Measurements from ENCODE around the gene AMPH. TPM values are rescaled to one million over a fixed set of nuclear protein-coding genes. Genes with fewer than 3 reads are reported as not detected.

AMPH gene
- total and polyA plus RNA-seq, 9 of the 15 experiments (the other 6 are each of a cell fraction or from before 2014, with no cell fraction given) = 0.03 to 0.35 TPM; not detected in 7

DNA sequence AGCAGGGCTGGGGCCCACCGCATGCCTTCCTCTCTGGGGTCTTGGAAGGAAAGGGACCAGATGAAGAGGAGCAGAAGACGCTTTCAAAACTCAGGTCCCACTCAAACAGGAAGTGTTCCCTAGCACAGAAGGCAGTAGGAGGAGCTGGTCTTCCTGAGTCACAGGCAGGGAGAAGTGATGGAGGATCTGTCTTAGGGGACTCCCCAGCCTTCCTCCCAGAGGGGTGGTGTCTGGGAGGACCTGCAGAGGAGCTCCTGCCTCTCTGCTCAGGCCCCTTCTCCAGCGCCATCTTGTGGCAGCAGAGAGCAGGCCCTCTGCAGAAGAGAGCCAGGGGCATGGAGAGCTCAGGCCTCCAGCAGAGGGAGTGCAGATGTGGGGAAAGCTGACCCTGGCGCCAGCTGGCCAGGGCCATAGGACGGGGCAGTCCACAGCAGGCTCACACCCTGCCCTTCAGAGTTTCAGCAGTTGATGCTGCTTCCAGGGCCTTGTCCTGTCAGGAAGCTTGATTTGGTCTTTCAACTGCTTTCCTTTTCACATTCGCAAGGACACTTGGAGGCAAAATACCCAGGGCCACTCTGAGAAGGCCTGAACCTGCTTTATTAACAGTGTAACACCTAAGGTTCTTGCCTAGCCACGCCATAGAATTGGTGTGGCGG is 295.6 kb downstream of the AMPH start (continued):
- TF ChIP-seq ZNF347 (CRISPR knock-in tag; IDR thresholded peaks at IDR 0.05; ENCODE audit: low read depth) (no peak), SOX6 (IDR thresholded peaks at IDR 0.05) (peak; percentile 77), OTX1 (CRISPR knock-in tag; IDR thresholded peaks at IDR 0.05) (0 out of 2 replicates have a peak, but pooled peaks have one; percentile 41), SIN3A (IDR thresholded peaks at IDR 0.05; ENCODE audit: borderline replicate concordance in 2 of 2, control insufficient read depth in 1 of 2, low read depth in 2 of 2, low read length in 2 of 2) (peak; percentile 42 to 61; a peak in 2 of 4 replicates), ZNF583 (CRISPR knock-in tag; IDR thresholded peaks at IDR 0.05) (peak; percentile 70; the same call in 1 of the 2 replicates), NBN (IDR thresholded peaks at IDR 0.05; ENCODE audit: low read depth) (peak; percentile 81), POLR2A (conservative IDR thresholded peaks at IDR 0.05) (peak; percentile 79), CTBP1 (IDR thresholded peaks at IDR 0.05; ENCODE audit: borderline replicate concordance) (peak; percentile 99), ZC3H11A (IDR thresholded peaks at IDR 0.05; ENCODE audit: low read depth, low read length) (0 out of 2 replicates have a peak, but pooled peaks have one; percentile 21), ZNF134 (CRISPR knock-in tag; conservative IDR thresholded peaks at IDR 0.05) (0 out of 2 replicates have a peak, but pooled peaks have one; percentile 46), THRAP3 (IDR thresholded peaks at IDR 0.05; ENCODE audit: borderline replicate concordance) (peak; percentile 57; the same call in 1 of the 2 replicates), ZZZ3 (IDR thresholded peaks at IDR 0.05) (0 out of 2 replicates have a peak, but pooled peaks have one; percentile 30), NCOR1 (IDR thresholded peaks at IDR 0.05) (peak; percentile 40), DACH1 (IDR thresholded peaks at IDR 0.05; ENCODE audit: partially characterized antibody) (peak; percentile 95), HIVEP1 (CRISPR knock-in tag; IDR thresholded peaks at IDR 0.05) (peak; percentile 68; the same call in 1 of the 2 replicates), ZNF174 (CRISPR knock-in tag; IDR thresholded peaks at IDR 0.05) (no peak), ATF3 (IDR thresholded peaks at IDR 0.05) (no peak), ATF3 (CRISPR knock-in tag; conservative IDR thresholded peaks at IDR 0.05) (peak; percentile 74; the same call in 1 of the 2 replicates), ZNF778 (CRISPR knock-in tag; IDR thresholded peaks at IDR 0.05) (no peak)
- TF ChIP-seq, protein P1, sequence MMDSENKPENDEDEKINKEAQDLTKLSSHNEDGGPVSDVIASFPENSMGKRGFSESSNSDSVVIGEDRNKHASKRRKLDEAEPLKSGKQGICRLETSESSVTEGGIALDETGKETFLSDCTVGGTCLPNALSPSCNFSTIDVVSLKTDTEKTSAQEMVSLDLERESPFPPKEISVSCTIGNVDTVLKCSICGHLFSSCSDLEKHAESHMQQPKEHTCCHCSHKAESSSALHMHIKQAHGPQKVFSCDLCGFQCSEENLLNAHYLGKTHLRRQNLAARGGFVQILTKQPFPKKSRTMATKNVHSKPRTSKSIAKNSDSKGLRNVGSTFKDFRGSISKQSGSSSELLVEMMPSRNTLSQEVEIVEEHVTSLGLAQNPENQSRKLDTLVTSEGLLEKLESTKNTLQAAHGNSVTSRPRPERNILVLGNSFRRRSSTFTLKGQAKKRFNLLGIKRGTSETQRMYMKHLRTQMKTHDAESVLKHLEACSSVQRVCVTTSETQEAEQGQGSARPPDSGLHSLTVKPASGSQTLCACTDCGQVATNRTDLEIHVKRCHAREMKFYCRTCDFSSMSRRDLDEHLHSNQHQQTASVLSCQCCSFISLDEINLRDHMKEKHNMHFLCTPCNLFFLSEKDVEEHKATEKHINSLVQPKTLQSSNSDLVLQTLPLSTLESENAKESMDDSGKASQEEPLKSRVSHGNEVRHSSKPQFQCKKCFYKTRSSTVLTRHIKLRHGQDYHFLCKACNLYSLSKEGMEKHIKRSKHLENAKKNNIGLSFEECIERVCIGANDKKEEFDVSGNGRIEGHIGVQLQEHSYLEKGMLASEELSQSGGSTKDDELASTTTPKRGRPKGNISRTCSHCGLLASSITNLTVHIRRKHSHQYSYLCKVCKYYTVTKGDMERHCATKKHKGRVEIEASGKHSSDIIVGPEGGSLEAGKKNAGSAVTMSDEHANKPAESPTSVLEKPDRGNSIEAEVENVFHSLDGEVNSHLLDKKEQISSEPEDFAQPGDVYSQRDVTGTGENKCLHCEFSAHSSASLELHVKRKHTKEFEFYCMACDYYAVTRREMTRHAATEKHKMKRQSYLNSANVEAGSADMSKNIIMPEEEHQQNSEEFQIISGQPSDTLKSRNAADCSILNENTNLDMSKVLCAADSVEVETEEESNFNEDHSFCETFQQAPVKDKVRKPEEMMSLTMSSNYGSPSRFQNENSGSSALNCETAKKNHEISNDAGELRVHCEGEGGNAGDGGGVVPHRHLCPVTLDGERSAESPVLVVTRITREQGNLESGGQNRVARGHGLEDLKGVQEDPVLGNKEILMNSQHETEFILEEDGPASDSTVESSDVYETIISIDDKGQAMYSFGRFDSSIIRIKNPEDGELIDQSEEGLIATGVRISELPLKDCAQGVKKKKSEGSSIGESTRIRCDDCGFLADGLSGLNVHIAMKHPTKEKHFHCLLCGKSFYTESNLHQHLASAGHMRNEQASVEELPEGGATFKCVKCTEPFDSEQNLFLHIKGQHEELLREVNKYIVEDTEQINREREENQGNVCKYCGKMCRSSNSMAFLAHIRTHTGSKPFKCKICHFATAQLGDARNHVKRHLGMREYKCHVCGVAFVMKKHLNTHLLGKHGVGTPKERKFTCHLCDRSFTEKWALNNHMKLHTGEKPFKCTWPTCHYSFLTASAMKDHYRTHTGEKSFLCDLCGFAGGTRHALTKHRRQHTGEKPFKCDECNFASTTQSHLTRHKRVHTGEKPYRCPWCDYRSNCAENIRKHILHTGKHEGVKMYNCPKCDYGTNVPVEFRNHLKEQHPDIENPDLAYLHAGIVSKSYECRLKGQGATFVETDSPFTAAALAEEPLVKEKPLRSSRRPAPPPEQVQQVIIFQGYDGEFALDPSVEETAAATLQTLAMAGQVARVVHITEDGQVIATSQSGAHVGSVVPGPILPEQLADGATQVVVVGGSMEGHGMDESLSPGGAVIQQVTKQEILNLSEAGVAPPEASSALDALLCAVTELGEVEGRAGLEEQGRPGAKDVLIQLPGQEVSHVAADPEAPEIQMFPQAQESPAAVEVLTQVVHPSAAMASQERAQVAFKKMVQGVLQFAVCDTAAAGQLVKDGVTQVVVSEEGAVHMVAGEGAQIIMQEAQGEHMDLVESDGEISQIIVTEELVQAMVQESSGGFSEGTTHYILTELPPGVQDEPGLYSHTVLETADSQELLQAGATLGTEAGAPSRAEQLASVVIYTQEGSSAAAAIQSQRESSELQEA (IDR thresholded peaks at IDR 0.05; ENCODE audit: low read depth) = no peak

All from K562 (cell line).